HG02840 (cell line): Measurements from ENCODE around the gene DOCK4.
"Not testable (repeated sequence)": the region's sequence is repeated elsewhere in the genome, so short reads cannot be mapped to it uniquely, and the experiment has no call there.

ENCODE experiments used
- ATAC-seq: cut with Tn5 transposase; IDR thresholded peaks from one replicate; pipeline ENCODE4 v1.9.1; 2021; ENCODE audit warnings: mild to moderate bottlenecking, moderate library complexity, moderate number of reproducible peaks; ENCODE audit not compliant: unreplicated experiment, low FRiP score

Gene DOCK4

DNA sequence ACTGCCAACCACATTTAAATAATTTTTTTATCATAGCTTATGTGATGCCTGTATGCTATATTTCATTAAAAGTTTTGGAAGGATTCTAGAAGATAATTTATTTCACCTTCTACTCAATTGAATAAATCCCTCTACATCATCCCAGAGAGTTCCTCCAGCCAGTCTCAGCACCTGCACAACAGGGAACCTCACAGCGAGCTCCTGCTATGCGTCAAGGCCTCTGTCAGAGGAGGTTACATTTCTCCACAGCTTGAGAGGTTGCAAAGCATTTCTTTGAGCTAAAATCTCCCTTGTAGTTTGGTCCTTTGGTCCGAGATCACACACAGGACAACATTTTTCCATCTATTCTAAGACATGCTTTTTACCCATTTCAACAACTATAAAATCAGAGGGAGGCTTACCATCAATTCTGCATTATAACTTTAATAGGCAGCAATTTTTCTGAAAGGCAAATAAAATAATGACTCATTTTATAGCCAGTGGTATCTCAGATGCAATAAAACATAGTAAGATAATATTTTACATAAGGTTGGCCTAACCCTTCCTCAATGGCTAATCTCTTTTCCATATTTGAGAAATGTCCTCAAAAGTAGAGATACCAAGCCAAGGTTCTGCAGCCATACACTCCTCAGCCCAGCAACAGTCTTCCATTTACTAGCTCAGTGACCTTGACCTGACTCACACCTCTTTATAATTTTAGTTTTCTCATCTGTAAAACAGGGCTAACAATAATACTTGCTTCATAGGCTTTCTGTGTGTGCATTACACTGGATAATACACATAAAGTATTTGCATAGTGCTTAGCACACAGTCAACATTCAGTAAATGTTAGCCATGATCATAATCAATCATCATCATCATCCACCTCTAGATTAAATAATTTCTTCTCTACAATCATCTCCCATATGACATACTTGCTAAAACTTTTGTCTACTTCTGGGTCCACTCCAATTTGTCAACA is 68.8 kb downstream of the DOCK4 start:
- no peak for ATAC-seq

DNA sequence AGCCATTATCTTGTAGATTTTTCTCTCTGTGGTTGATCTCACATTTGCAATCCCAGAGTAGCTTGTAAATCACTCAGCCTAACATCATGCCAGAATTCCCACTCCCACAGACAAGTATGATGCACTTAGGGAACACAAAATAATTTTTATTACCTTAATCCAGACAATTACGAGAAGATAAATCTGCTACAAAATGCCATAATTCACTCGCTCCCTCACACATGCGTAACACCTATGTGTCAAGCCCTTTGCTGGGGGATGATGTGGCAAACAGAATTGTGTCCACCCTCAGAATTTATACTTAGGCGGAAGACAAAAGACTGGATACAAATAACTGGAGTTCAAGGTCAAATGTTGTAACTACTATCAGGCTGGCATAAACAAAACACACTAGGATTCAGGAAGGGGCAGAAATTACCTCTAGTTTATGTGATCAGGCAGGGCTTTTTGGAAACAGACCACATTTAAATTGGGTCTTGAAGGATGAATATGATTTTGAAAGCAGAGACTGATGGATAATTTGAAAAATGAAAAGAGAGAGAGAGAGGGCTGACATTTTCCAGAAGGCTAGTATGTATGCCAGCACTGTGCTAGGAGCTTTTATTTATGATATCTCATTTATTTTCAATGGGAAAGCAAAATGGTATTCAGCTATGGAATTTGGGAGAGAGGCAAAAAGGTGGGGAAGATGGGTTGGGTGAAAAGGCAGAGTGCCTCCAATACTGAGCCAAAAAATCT is 69.8 kb downstream of the DOCK4 start:
- no peak for ATAC-seq

DNA sequence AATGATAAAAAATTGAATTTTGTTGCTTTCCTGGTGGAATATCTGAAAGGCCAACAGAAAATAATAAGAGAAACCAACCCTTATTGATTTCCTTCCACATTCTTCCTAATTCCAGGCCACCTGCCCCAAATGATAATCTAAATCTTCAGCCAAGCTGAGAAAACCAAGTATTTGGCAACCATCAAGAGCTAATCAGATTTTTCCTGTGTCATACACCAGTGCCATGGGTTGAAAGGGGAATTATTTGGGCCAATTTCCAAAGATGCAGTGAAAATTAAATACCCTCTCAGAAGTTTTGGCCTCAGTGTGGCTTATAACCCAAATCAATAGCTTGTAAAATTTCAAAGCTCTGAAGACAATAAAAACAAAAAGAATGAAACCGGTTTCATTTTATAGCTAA is 70.4 kb downstream of the DOCK4 start:
- no peak for ATAC-seq

DNA sequence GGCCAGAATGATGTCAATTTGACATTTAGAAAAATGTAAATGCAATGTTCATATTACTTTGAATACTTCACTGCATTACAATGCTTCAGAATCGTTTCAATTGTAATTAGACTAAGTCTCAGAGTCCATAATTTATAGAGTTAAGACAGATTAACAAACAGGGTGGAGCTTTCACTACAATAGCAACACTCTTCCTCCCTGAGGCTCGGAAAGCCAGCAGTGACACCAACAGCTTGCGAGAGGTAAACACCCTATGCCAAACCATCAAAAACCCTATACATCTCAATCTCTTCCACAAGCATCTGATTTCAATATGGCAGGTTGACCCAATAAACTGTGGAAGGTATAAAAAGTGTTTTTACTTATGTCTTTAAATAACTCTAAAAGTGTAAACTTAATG is 72.2 kb downstream of the DOCK4 start:
- no peak for ATAC-seq

DNA sequence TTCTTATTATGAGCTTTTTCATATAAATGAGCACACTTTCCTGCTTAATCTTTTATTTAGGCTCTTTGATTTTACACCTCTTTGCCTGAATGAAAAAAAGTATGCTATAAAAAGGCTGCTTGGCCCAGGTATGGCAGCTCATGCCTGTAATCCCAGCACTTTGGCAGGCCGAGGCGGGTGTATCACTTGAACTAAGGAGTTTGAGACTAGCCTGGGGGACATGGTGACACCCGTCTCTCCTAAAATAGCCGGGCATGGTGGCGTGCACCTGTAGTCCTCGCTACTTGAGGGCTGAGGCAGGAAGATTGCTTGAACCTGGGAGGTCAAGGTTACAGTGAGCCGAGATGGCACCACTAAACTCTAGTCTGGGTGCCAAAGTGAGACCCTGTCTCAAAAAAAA is 72.9 kb downstream of the DOCK4 start:
- no peak for ATAC-seq

DNA sequence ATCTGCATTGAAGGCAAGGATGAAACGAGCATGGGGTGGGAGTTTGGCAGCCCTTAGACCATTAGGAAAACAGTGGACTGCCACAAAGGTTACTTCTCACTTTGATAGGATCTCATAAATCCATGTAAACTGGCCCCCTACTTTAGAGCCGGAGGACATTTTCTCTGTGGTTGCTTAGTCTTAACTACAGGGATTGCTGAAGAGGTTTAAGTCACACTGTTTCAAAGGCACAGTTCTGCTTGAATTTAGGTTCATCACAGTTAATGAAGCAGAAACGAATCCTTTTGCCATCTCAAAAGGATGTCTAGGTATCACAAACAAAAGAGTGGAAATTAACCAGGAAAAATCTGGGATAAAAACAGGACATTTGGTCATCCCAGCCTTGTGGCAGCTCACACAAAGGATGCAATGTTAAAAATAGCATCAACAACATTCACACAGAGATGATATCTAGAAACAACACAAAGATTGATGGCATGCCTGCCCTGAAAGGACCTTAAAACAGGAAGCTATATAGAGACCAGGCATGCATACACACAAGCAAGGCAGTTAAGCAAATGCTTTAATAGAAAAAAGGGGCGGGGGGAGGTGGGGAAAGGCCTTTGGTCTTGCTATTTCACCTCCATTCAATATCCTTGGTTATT is 74.0 kb downstream of the DOCK4 start:
- no peak for ATAC-seq

DNA sequence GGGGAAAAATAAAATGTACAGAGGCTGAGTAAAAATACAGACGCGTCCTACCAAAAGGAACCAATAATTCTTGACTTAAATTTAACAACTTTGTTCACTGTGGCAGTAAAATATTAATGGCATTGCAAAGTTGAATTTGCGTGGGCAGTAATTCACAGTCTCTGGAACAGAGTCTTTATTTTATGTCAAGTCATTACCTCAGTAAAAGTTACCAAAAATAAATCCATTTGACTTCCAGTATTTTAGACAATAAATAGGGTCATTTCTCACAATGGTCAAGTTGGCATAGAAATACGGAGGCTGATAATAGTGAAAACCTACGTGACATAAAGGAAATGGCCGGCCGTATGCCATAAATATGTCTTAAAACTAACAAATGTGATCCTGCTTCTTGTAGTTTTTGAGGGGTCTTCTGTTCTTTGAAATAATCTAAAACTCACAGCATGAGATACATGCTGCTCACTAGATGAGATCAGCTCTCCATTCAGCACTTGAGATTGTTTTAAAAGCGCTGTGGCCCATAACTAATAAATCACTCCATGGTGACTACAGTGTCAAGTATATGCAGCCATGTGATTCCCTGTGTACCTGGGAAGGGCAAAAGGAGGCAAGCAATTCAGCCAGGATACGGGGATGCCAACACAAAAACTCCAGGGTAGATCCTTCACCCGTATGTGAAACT is 75.3 kb downstream of the DOCK4 start:
- ATAC-seq, result no peak

DNA sequence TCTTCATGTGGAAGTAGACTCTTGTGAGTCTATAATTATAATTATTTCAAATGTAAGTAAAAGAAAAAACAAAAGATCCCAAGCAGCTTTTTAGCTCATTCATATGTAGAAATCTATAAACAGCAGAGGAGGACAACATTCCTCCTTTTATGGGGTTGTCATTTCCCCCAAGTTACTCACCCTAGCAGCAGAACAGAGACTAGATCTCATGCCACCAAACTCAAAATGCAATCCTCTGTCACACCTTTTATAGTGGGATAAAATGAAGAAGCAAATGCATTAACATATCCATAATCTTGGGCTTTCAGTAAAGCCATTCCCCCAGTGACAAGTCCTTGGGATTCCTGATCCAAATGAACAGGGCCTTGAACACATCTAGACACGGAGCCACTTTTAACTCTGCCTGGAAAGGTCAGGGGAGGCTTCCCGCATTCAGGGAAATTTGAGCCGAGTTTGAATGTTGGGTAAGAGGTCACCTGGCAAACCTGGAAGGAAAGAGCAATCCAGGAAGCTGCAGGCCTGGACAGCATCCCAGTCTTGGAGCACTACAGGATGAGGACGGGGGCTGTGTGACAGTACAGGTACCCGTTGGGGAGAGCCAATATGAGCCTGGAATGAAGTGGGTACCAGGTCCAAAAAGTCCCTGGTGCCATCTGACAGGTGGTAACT is 76.4 kb downstream of the DOCK4 start:
- ATAC-seq, result no peak

DNA sequence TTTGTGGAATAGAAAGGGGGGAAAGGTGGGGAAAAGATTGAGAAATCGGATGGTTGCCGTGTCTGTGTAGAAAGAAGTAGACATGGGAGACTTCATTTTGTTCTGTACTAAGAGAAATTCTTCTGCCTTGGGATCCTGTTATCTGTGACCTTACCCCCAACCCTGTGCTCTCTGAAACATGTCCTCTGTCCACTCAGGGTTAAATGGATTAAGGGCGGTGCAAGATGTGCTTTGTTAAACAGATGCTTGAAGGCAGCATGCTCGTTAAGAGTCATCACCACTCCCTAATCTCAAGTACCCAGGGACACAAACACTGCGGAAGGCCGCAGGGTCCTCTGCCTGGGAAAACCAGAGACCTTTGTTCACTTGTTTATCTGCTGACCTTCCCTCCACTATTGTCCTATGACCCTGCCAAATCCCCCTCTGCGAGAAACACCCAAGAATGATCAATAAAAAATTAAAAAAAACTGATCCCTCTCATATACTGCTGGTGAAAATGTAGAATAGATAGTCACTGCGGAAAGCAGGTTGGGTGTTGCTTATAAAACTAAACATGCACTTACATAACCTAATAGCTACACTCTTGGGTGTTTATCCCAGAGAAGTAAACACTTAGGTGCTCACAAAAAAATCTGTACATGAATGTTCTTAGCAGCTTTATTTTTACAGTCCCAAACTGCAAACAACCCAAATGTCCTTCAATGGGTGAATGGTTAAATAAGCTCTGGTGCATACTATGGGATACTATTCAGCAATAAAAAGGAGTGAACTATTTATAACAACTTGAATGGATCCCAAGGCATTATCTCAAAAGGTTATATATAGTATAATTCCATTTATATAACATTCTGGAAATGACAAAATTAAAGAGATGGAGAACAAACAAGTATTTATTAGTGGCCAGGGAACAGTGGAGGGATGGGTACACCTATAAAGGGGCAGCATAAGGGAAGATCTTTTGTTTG is 77.5 kb downstream of the DOCK4 start:
- ATAC-seq, result not testable (repeated sequence)

DNA sequence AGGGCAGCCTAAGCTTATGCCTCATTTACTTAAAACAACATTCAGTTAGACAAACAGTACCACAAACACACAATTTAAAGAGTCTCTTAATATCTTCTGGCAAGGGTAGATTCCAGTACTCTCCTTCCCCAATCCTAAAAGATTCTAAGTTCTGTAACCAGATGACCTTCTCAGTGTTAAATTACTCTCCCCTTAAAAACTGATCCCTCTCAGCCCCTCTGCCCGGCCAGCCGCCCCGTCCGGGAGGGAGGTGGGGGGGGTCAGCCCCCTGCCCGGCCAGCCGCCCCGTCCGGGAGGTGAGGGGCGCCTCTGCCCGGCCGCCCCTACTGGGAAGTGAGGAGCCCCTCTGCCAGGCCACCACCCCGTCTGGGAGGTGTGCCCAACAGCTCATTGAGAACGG is 78.2 kb downstream of the DOCK4 start:
- not testable (repeated sequence) for ATAC-seq

DNA sequence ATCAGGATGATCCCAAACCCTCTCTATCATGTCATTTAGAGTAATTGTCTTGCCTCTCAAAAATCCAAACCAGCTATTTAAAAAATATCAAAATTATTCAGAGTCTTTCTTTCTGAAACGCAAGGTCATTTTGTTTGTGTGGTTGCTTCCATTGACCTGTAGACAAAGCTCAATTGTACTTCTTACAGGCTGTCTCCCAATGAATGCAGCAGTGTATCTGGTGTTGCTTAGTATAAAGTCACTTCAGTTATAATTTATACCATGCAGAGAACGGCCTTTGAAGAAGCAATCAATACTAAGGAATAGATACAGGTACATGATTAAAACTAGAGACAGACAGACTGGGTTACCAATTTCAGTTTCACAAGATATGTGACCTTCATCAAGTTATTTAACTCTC is 80.9 kb downstream of the DOCK4 start:
- no peak for ATAC-seq

DNA sequence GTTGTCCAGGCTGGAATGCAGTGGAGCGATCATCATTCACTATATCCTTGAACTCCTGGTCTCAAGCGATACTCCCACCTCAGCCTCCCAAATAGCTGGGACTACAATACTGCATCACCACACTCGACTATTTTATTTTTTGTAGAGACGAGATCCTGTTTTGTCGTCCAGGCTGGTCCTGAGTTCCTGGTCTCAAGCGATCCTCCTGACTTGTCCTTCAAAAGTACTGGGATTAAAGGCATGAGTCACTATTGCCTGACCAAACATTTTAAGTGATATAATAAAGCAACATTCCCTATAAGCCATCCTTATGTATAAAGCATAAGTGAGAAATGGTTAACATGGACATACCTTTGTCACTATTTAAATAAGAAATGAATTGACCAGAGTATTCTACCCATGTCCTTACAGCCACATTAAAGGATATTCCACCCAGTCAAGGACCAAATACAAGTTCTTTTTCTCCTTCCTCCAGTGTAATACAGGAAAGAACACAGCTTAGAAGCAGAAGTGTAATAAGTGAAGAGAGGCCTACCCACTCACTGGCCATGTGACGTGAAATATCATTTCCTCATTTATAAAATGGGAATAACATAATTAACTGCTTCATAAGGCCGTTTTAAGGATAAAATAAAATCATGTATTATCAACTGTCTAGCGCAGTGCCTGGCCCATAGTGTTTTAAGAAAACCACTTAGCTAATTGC is 82.0 kb downstream of the DOCK4 start:
- ATAC-seq, result no peak

DNA sequence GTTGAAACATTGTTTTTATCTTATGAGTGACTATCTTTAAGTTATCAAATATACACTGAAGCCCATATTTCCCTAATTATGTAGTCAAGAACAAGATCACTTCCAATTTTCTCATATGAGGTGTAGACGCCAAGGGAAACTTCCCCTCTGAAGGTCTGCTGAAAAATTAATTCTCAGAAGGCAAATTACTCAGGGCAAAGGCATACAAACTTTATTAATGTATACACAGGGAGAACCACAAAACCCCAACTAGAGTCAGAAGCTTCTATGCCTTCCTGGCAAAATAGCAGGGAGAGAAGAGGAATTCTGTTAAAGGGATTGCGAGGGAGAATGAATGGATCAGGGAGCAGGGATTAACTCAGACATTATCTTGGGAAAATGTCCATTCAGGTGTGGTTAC is 83.4 kb downstream of the DOCK4 start:
- no peak for ATAC-seq

DNA sequence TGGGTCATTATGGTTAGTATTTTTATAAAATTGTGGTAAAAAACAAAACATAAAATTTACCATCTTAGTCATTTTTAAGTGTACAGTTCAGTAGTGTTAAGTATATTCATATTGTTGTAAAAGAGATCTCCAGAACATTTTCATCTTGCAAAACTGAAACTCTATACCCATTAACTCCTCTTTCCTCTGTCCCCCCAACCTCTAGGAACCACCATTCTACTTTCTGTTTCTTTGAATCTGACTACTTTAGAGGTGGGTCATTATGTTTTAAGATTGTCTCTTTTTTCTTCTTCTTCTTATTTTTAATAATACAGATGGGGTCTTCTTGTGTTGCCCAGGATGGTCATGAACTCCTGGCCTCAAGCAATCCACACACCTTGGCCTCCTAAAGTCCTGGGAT is 84.1 kb downstream of the DOCK4 start:
- ATAC-seq, result no peak

DNA sequence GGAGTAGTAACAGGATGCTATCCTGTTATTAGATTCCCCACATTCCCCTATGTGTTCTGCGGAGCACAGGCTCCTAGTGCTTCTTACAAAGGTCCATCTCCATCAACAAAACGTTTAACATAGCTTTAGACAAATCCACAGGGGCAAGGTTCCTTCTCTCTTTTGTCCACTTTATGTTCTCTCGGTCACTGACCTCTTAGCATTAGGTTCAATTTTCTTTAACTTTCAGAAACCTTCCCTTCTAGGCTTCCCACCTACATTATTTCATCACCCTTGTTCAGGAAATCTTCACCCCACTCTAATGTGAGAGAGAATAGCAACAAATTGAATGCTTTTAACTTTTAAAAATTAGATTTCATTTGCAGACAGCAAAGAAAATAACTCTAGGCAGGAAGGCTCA is 84.9 kb downstream of the DOCK4 start:
- ATAC-seq, result no peak

DNA sequence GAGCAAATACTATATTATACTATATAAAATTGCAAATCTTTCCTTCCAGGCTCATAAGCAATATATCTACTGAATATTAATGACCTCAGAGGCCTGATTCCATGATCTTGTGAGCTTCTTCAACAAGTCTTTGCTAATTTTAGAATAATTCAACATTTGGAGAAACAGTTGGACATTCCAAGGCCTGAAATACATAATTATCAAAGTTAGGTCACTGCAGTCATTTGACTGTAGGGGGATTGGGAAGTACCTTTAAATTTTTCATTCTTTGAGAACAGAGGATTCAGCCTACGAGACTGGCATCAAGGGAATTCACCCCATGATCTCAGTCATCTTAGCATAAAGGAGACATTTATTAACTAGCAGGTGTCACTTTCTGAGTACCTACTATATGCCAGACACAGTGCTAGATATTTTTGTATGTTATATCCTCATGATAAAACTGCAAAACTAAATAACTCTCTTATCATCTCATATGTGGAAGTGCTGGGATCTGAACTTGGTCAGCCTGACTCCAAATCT is 85.4 kb downstream of the DOCK4 start:
- ATAC-seq, result no peak

DNA sequence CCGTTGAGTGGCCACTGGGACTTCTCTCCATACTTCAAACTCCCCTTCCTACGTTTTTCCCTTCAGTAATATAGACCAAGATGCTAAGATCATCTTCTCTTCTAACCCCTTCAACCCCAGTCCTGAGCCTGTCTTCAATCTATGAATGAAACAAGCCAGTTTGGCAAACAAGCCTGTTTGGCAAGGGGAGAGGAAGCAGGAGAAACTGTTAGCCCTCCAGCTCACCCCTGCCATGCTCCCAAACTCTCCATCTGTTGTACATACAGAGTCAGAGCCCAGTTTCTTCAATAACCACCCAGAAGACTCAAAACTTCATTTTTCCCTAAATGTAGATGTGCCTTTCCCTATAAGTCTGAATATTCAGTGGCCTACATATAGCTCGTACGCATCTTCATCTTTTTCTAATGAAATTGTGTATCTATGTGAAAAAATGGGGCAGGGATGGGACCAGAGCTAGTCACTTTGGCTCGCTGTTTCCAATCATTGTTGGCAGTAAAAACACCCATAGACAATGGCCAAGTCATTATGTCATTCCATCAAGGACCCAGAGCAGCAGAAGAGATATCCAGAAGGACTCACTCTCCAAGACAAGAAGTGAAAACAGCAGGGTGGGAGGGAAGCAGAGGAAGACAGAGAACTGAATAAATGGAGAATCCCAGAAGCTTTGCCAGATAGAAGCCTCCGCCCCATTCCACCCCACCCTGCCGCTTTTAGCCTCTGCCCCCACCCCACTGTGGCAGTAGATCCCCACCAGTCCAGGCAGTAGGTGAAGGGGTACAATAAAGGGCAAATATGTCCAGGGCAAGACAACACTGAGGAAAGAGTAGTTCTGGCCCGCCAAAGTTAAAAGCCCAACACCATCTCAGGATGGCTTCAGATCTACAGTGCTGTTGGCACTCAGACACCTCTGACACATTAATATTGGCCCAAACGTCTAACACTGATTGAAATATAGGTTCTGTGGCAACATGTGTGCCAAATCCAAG is 87.3 kb downstream of the DOCK4 start:
- ATAC-seq, result no peak
